Astrocyte (in vitro differentiated cells and primary cell): ENCODE results near the gene SLC17A5. TPM values are rescaled to one million over a fixed set of nuclear protein-coding genes. Genes with fewer than 3 reads are reported as not detected.
A peak's percentile ranks its signal among the peaks of the same experiment; 100 is the strongest.

ENCODE experiments used
- DNase-seq: peaks from one replicate; pipeline ENCODE4 v3.0.0-alpha.2; 2010; ENCODE audit warnings: low read depth
- FAIRE-seq: peaks from 2 replicates; lab custom pipeline; 2011; peaks lifted over from hg19 to GRCh38; lab: Jason Lieb, UNC
- H2AFZ ChIP-seq: 2 replicates; pipeline ENCODE4 v1.6.0; 2012; ENCODE audit warnings: low read depth, low read length, inconsistent platforms
- H3K27ac ChIP-seq: 2 replicates; pipeline ENCODE4 v1.5.1; 2011; ENCODE audit warnings: low read depth, low read length, inconsistent platforms
- H3K27me3 ChIP-seq: 2 replicates; pipeline ENCODE4 v1.6.0; 2011; ENCODE audit warnings: low read length, inconsistent platforms; ENCODE audit not compliant: insufficient read depth
- H3K36me3 ChIP-seq: 2 replicates; pipeline ENCODE4 v1.5.1; 2011; ENCODE audit warnings: low read length, inconsistent platforms; ENCODE audit not compliant: insufficient read depth
- H3K4me1 ChIP-seq: 2 replicates; pipeline ENCODE4 v1.5.1; 2011; ENCODE audit warnings: low read length, inconsistent platforms; ENCODE audit not compliant: insufficient read depth
- H3K4me2 ChIP-seq: 2 replicates; pipeline ENCODE4 v1.6.0; 2012; ENCODE audit warnings: low read length, inconsistent platforms
- H3K4me3 ChIP-seq: 2 replicates; pipeline ENCODE4 v1.5.1; 2011; ENCODE audit warnings: low read depth, mild to moderate bottlenecking, low read length, inconsistent platforms; ENCODE audit not compliant: insufficient read depth
- H3K79me2 ChIP-seq: 2 replicates; pipeline ENCODE4 v1.6.0; 2012; ENCODE audit warnings: mild to moderate bottlenecking, low read length, inconsistent platforms; ENCODE audit not compliant: insufficient read depth
- H3K9ac ChIP-seq: 2 replicates; pipeline ENCODE4 v1.6.0; 2012; ENCODE audit warnings: mild to moderate bottlenecking, low read length, inconsistent platforms
- H3K9me3 ChIP-seq: 2 replicates; pipeline ENCODE4 v1.5.1; 2012; ENCODE audit warnings: low read depth, mild to moderate bottlenecking, low read length, inconsistent platforms; ENCODE audit not compliant: insufficient read depth
- H4K20me1 ChIP-seq: 2 replicates; pipeline ENCODE4 v1.6.0; 2012; ENCODE audit warnings: low read length, inconsistent platforms; ENCODE audit not compliant: insufficient read depth
- H3K27ac Mint-ChIP-seq: one replicate; pipeline ENCODE4 v1.8.0; 2021; ENCODE audit warnings: mild to moderate bottlenecking, mixed read lengths; ENCODE audit not compliant: unreplicated experiment
- H3K27me3 Mint-ChIP-seq: one replicate; pipeline ENCODE4 v1.8.0; 2021; ENCODE audit warnings: low read depth, mixed read lengths; ENCODE audit not compliant: unreplicated experiment
- H3K36me3 Mint-ChIP-seq: one replicate; pipeline ENCODE4 v1.8.0; 2021; ENCODE audit warnings: low read depth, mixed read lengths; ENCODE audit not compliant: unreplicated experiment
- H3K4me1 Mint-ChIP-seq: one replicate; pipeline ENCODE4 v1.8.0; 2021; ENCODE audit warnings: low read depth, mixed read lengths; ENCODE audit not compliant: unreplicated experiment
- H3K4me3 Mint-ChIP-seq: one replicate; pipeline ENCODE4 v1.8.0; 2021; ENCODE audit warnings: mild to moderate bottlenecking, moderate library complexity, mixed read lengths; ENCODE audit not compliant: unreplicated experiment
- H3K9me3 Mint-ChIP-seq: one replicate; pipeline ENCODE4 v1.8.0; 2021; ENCODE audit warnings: mild to moderate bottlenecking, mixed read lengths; ENCODE audit not compliant: unreplicated experiment
- CTCF ChIP-seq: IDR thresholded peaks from 2 replicates; pipeline ENCODE4 v1.5.1; 2011; ENCODE audit warnings: low read depth, mild to moderate bottlenecking, inconsistent platforms, low read length, moderate library complexity; ENCODE audit not compliant: insufficient read depth
- EZH2 ChIP-seq: IDR thresholded peaks from 2 replicates; pipeline ENCODE4 v1.6.1; 2012; ENCODE audit warnings: mild to moderate bottlenecking, low read length, inconsistent platforms; ENCODE audit not compliant: insufficient read depth
- total RNA-seq: library from RNA; stranded (reverse); gene quantifications from 2 replicates; pipeline ENCODE4 v1.2.1, GENCODE V29; 2021

SLC17A5 gene
- total RNA-seq, 1 donor from 2014 or later, result 25.5 TPM

GRCh38 chr6:73665686-73666319 lies 12.0 kb upstream of the SLC17A5 start:
- no peak overlapping the region for H3K4me3 ChIP-seq
- Mint-ChIP-seq H3K36me3 (no peaks in the 10 kb centered on the region), H3K27ac (no peak overlapping the region), H3K4me3 (no peak overlapping the region), H3K4me1 (peaks cover 7% of the 10 kb centered on the region), H3K27me3 (peaks cover 6% of the 10 kb centered on the region), H3K9me3 (no peaks in the 10 kb centered on the region)
- TF ChIP-seq CTCF, result no peak
- no peak for TF ChIP-seq EZH2
- FAIRE-seq (no peak), DNase-seq (no peak)
- no peaks in the 10 kb centered on the region for H3K79me2 ChIP-seq
- no peak overlapping the region for H3K27ac ChIP-seq
- H2AFZ ChIP-seq, result no peak overlapping the region
- H3K9me3 ChIP-seq, result no peaks in the 10 kb centered on the region
- H4K20me1 ChIP-seq, result no peaks in the 10 kb centered on the region
- no peak overlapping the region for H3K9ac ChIP-seq
- H3K36me3 ChIP-seq, result no peaks in the 10 kb centered on the region
- no peaks in the 10 kb centered on the region for H3K4me1 ChIP-seq
- no peaks in the 10 kb centered on the region for H3K27me3 ChIP-seq
- peak overlapping the region; percentile 21 for H3K4me2 ChIP-seq

GRCh38 chr6:73664701-73665100 lies 10.9 kb upstream of the SLC17A5 start:
- Mint-ChIP-seq H3K36me3 (no peaks in the 10 kb centered on the region), H3K27ac (no peak overlapping the region), H3K9me3 (no peaks in the 10 kb centered on the region), H3K4me3 (no peak overlapping the region), H3K27me3 (peaks cover 6% of the 10 kb centered on the region), H3K4me1 (peaks cover 7% of the 10 kb centered on the region)
- Histone ChIP-seq H3K79me2 (no peaks in the 10 kb centered on the region), H3K4me2 (no peak overlapping the region), H3K27ac (no peak overlapping the region), H3K4me1 (no peaks in the 10 kb centered on the region), H2AFZ (no peak overlapping the region), H3K9ac (no peak overlapping the region), H3K4me3 (no peak overlapping the region), H4K20me1 (no peaks in the 10 kb centered on the region), H3K36me3 (no peaks in the 10 kb centered on the region), H3K27me3 (no peaks in the 10 kb centered on the region), H3K9me3 (no peaks in the 10 kb centered on the region)
- no peak for TF ChIP-seq CTCF
- no peak for TF ChIP-seq EZH2
- no peak for FAIRE-seq
- DNase-seq, result no peak

- Mint-ChIP-seq H3K9me3 (no peaks in the 10 kb centered on the region), H3K27ac (no peak overlapping the region), H3K36me3 (no peaks in the 10 kb centered on the region), H3K27me3 (no peaks in the 10 kb centered on the region), H3K4me3 (no peak overlapping the region), H3K4me1 (peaks cover 5% of the 10 kb centered on the region)
- TF ChIP-seq CTCF (no peak), EZH2 (no peak)
- DNase-seq (no peak), FAIRE-seq (no peak)
- Histone ChIP-seq H3K36me3 (no peaks in the 10 kb centered on the region), H3K27ac (no peak overlapping the region), H3K4me3 (no peak overlapping the region), H3K9me3 (no peaks in the 10 kb centered on the region), H3K4me2 (no peak overlapping the region), H4K20me1 (no peaks in the 10 kb centered on the region), H2AFZ (no peak overlapping the region), H3K9ac (no peak overlapping the region), H3K4me1 (peaks cover 8% of the 10 kb centered on the region), H3K27me3 (no peaks in the 10 kb centered on the region), H3K79me2 (peaks cover 14% of the 10 kb centered on the region)
Measured at GRCh38 chr6:73657201-73657600, 3.4 kb upstream of the SLC17A5 start.
